PC-9 (cell line): ENCODE data around the gene KIAA1671. TPM values are rescaled to one million over a fixed set of nuclear protein-coding genes. Genes with fewer than 3 reads are reported as not detected.

Source experiments
- BruUV-seq: library from RNA; stranded (reverse); fragments of 400-500 nt; replicated peaks from 2 replicates; lab custom pipeline; 2021; lab: Mats Ljungman, UMichigan
- CTCF ChIA-PET: fragments of 300-600 bp; sonication (Branson Sonifier 250); formaldehyde crosslinking; loops from one replicate; lab custom pipeline; 2022; ENCODE audit warnings: antibody characterized with exemption; lab: Charles Lee
- POLR2A ChIA-PET: fragments of 300-600 bp; sonication (Branson Sonifier 250); formaldehyde crosslinking; loops from one replicate; lab custom pipeline; 2022; ENCODE audit warnings: antibody characterized with exemption; ENCODE audit not compliant: unreplicated experiment; lab: Charles Lee
- DNase-seq, 2 experiments: peaks; one replicate each; pipeline versions ENCODE4 v3.0.0 to v3.0.0-alpha.2; 2015 to 2022; ENCODE audit warnings: mixed read lengths in 1 of 2
- H2AFZ ChIP-seq: fragments of 200-600 bp; sonication (generic); 2 replicates; pipeline ENCODE4 v1.8.1; 2017; ENCODE audit warnings: antibody characterized with exemption
- H3F3A ChIP-seq: fragments of 200-600 bp; sonication (generic); 2 replicates; pipeline ENCODE4 v1.8.1; 2017; ENCODE audit warnings: antibody characterized with exemption, mild to moderate bottlenecking, low read depth; ENCODE audit not compliant: insufficient read depth
- H3K27ac ChIP-seq: fragments of 200-600 bp; sonication (generic); 2 replicates; pipeline ENCODE4 v1.6.1; 2016; ENCODE audit warnings: mixed run types
- H3K27me3 ChIP-seq: fragments of 200-600 bp; sonication (generic); 2 replicates; pipeline ENCODE4 v1.6.1; 2016; ENCODE audit warnings: low read depth, mixed run types; ENCODE audit not compliant: insufficient read depth
- H3K36me3 ChIP-seq: fragments of 200-600 bp; sonication (generic); 2 replicates; pipeline ENCODE4 v1.6.1; 2016; ENCODE audit warnings: low read depth, mixed run types
- H3K4me1 ChIP-seq: fragments of 200-600 bp; sonication (generic); replicated peaks from 2 replicates; pipeline ENCODE4 v1.6.1; 2016; ENCODE audit warnings: mixed run types; ENCODE audit not compliant: insufficient read depth
- H3K4me2 ChIP-seq: fragments of 200-600 bp; sonication (generic); 2 replicates; pipeline ENCODE4 v1.6.1; 2017; ENCODE audit warnings: mixed run types
- H3K4me3 ChIP-seq: fragments of 200-600 bp; sonication (generic); 2 replicates; pipeline ENCODE4 v1.6.1; 2016; ENCODE audit warnings: mixed run types
- H3K79me2 ChIP-seq: fragments of 200-600 bp; sonication (generic); 2 replicates; pipeline ENCODE4 v1.6.1; 2017; ENCODE audit warnings: low read depth, mixed run types
- H3K9me2 ChIP-seq: fragments of 200-600 bp; sonication (generic); 2 replicates; pipeline ENCODE4 v1.8.1; 2017; ENCODE audit warnings: mild to moderate bottlenecking; ENCODE audit not compliant: insufficient read depth
- H3K9me3 ChIP-seq: fragments of 200-600 bp; sonication (generic); 2 replicates; pipeline ENCODE4 v1.8.1; 2016; ENCODE audit warnings: low read depth; ENCODE audit not compliant: insufficient read depth
- H4K20me1 ChIP-seq: fragments of 200-600 bp; sonication (generic); 2 replicates; pipeline ENCODE4 v1.8.1; 2017; ENCODE audit not compliant: insufficient read depth
- CTCF ChIP-seq: fragments of 200-600 bp; sonication (generic); conservative IDR thresholded peaks from 2 replicates; pipeline ENCODE4 v1.6.1; 2017; ENCODE audit warnings: mixed run types, antibody characterized with exemption, mild to moderate bottlenecking, moderate library complexity
- EZH2 ChIP-seq: fragments of 200-600 bp; sonication (generic); IDR thresholded peaks from 2 replicates; pipeline ENCODE4 v1.8.0; 2017; ENCODE audit warnings: antibody characterized with exemption, low read depth
- intact Hi-C: fragments of 100-400 bp; cut with micrococcal nuclease; formaldehyde crosslinking; loops from one replicate; pipeline ENCODE4 v1.10.0; 2022; ENCODE audit not compliant: unreplicated experiment
- total RNA-seq: library from RNA; stranded (reverse); gene quantifications from 2 replicates; pipeline ENCODE4 v1.2.3, GENCODE V29; 2021

Gene KIAA1671
- total RNA-seq, 1 experiment from 2014 or later: 44.3 TPM

GRCh38 chr22:24977370-24978221, 25.1 kb downstream of the KIAA1671 start:
- H4K20me1 ChIP-seq: peaks cover 6% of the 10 kb centered on the region; the same call in 1 of the 2 replicates
- no peaks in the 10 kb centered on the region for H3F3A ChIP-seq
- H3K27me3 ChIP-seq: no peaks in the 10 kb centered on the region
- H2AFZ ChIP-seq: no peak overlapping the region
- H3K36me3 ChIP-seq: peaks cover 2% of the 10 kb centered on the region; the same call in 1 of the 2 replicates
- POLR2A ChIA-PET: no interaction called here
- H3K9me2 ChIP-seq: no peaks in the 10 kb centered on the region
- no peak for DNase-seq
- H3K9me3 ChIP-seq: no peaks in the 10 kb centered on the region
- no peak overlapping the region for H3K4me3 ChIP-seq
- H3K79me2 ChIP-seq: peaks cover 20% of the 10 kb centered on the region
- no peak overlapping the region for H3K4me2 ChIP-seq
- CTCF ChIA-PET: no interaction called here
- H3K4me1 ChIP-seq: no peaks in the 10 kb centered on the region
- BruUV-seq: no TSS peak
- H3K27ac ChIP-seq: no peak overlapping the region
- no peak for TF ChIP-seq EZH2
- no peak for TF ChIP-seq CTCF
- intact Hi-C loops: no loop called here

GRCh38 chr22:24978308-24978707, 25.8 kb downstream of the KIAA1671 start:
- peaks cover 16% of the 10 kb centered on the region; the same call in 1 of the 2 replicates for H3K79me2 ChIP-seq
- TF ChIP-seq EZH2 (no peak), CTCF (no peak)
- peaks cover 2% of the 10 kb centered on the region; the same call in 1 of the 2 replicates for H3K36me3 ChIP-seq
- POLR2A ChIA-PET: no interaction called here
- no peak for DNase-seq
- no peak overlapping the region for H3K4me2 ChIP-seq
- no peaks in the 10 kb centered on the region for H3K9me3 ChIP-seq
- no peaks in the 10 kb centered on the region for H3K4me1 ChIP-seq
- no peak overlapping the region for H2AFZ ChIP-seq
- no peaks in the 10 kb centered on the region for H3F3A ChIP-seq
- no peak overlapping the region for H3K27ac ChIP-seq
- H3K4me3 ChIP-seq: no peak overlapping the region
- intact Hi-C loops: no loop called here
- no TSS peak for BruUV-seq
- H4K20me1 ChIP-seq: peaks cover 6% of the 10 kb centered on the region; the same call in 1 of the 2 replicates
- H3K27me3 ChIP-seq: no peaks in the 10 kb centered on the region
- CTCF ChIA-PET: no interaction called here
- no peaks in the 10 kb centered on the region for H3K9me2 ChIP-seq

GRCh38 chr22:24981066-24981465, 28.6 kb downstream of the KIAA1671 start:
- H3K27me3 ChIP-seq: no peaks in the 10 kb centered on the region
- no peak for DNase-seq
- peaks cover 2% of the 10 kb centered on the region; the same call in 1 of the 2 replicates for H3K36me3 ChIP-seq
- TF ChIP-seq EZH2 (no peak), CTCF (no peak)
- no peaks in the 10 kb centered on the region for H3K4me1 ChIP-seq
- no peak overlapping the region for H2AFZ ChIP-seq
- intact Hi-C loops: no loop called here
- H3K9me3 ChIP-seq: no peaks in the 10 kb centered on the region
- no peak overlapping the region for H3K4me3 ChIP-seq
- BruUV-seq: no TSS peak
- no peak overlapping the region for H3K4me2 ChIP-seq
- H3K27ac ChIP-seq: no peak overlapping the region
- H3K9me2 ChIP-seq: no peaks in the 10 kb centered on the region
- H3K79me2 ChIP-seq: peaks cover 7% of the 10 kb centered on the region
- H4K20me1 ChIP-seq: peaks cover 6% of the 10 kb centered on the region; the same call in 1 of the 2 replicates
- no peaks in the 10 kb centered on the region for H3F3A ChIP-seq
- ChIA-PET POLR2A (no interaction called here), CTCF (no interaction called here)
